ENCODE results near the gene ACSM4. TPM values are rescaled to one million over a fixed set of nuclear protein-coding genes. Genes with fewer than 3 reads are reported as not detected.
"Not testable (repeated sequence)": the region's sequence is repeated elsewhere in the genome, so short reads cannot be mapped to it uniquely, and the experiment has no call there.

The ACSM4 gene
- total and polyA plus RNA-seq, 2 experiments from 2014 or later = not detected

- no peak for DNase-seq (ENCODE audit: low spot score)
- no peak overlapping the region for H3K4me2 ChIP-seq
- TF ChIP-seq EZH2 (IDR thresholded peaks at IDR 0.05; ENCODE audit: borderline replicate concordance) (no peak), CTCF (IDR thresholded peaks at IDR 0.05; ENCODE audit: poor library complexity) (no peak), EZH2phosphoT487 (IDR thresholded peaks at IDR 0.05; ENCODE audit: low read depth, severe bottlenecking, unreplicated experiment) (no peak)
- H3K27me3 ChIP-seq = no peaks in the 10 kb centered on the region
- H3K9me3 ChIP-seq (ENCODE audit: low read depth) = no peaks in the 10 kb centered on the region
- no peaks in the 10 kb centered on the region for H4K20me1 ChIP-seq (ENCODE audit: insufficient read depth, poor library complexity, severe bottlenecking)
- no peaks in the 10 kb centered on the region for H3K36me3 ChIP-seq (replicated peaks; ENCODE audit: insufficient read depth, low read depth)
- no peaks in the 10 kb centered on the region for H3K4me1 ChIP-seq (ENCODE audit: insufficient read depth)
- no peaks in the 10 kb centered on the region for H3K79me2 ChIP-seq
- no peak overlapping the region for H3K4me3 ChIP-seq
- 92% methylated on average over 5 of the region's 5 CpGs for WGBS (ENCODE audit: low lambda C conversion rate, missing lambda C conversion rate)
- H3K9me2 ChIP-seq (replicated peaks; ENCODE audit: insufficient read depth) = no peaks in the 10 kb centered on the region
- no peak overlapping the region for H3K27ac ChIP-seq
- no peak overlapping the region for H2AFZ ChIP-seq
Measured at GRCh38 chr12:7322599-7322998, 18.7 kb downstream of the ACSM4 start.

GRCh38 chr12:7324176-7324575, 20.3 kb downstream of the ACSM4 start:
- H3K4me2 ChIP-seq = no peak overlapping the region
- no peaks in the 10 kb centered on the region for H4K20me1 ChIP-seq (ENCODE audit: insufficient read depth, poor library complexity, severe bottlenecking)
- H3K27ac ChIP-seq = no peak overlapping the region
- TF ChIP-seq EZH2 (IDR thresholded peaks at IDR 0.05; ENCODE audit: borderline replicate concordance) = no peak
- TF ChIP-seq CTCF (IDR thresholded peaks at IDR 0.05; ENCODE audit: poor library complexity) = no peak
- TF ChIP-seq EZH2phosphoT487 (IDR thresholded peaks at IDR 0.05; ENCODE audit: low read depth, severe bottlenecking, unreplicated experiment) = no peak
- no peak overlapping the region for H2AFZ ChIP-seq
- H3K79me2 ChIP-seq = no peaks in the 10 kb centered on the region
- no peak for DNase-seq (ENCODE audit: low spot score)
- WGBS (ENCODE audit: low lambda C conversion rate, missing lambda C conversion rate) = 81% methylated on average over 5 of the region's 5 CpGs
- no peaks in the 10 kb centered on the region for H3K9me3 ChIP-seq (ENCODE audit: low read depth)
- H3K36me3 ChIP-seq (replicated peaks; ENCODE audit: insufficient read depth, low read depth) = no peaks in the 10 kb centered on the region
- no peaks in the 10 kb centered on the region for H3K9me2 ChIP-seq (replicated peaks; ENCODE audit: insufficient read depth)
- H3K4me1 ChIP-seq (ENCODE audit: insufficient read depth) = no peaks in the 10 kb centered on the region
- H3K27me3 ChIP-seq = no peaks in the 10 kb centered on the region
- no peak overlapping the region for H3K4me3 ChIP-seq

- Histone ChIP-seq H3K4me3 (no peak overlapping the region), H4K20me1 (ENCODE audit: insufficient read depth, poor library complexity, severe bottlenecking) (no peaks in the 10 kb centered on the region), H3K27ac (no peak overlapping the region), H3K79me2 (no peaks in the 10 kb centered on the region), H3K36me3 (replicated peaks; ENCODE audit: insufficient read depth, low read depth) (no peaks in the 10 kb centered on the region), H3K9me3 (ENCODE audit: low read depth) (no peaks in the 10 kb centered on the region), H3K9me2 (replicated peaks; ENCODE audit: insufficient read depth) (no peaks in the 10 kb centered on the region), H3K4me2 (no peak overlapping the region), H3K4me1 (ENCODE audit: insufficient read depth) (no peaks in the 10 kb centered on the region), H3K27me3 (no peaks in the 10 kb centered on the region), H2AFZ (no peak overlapping the region)
- WGBS (ENCODE audit: low lambda C conversion rate, missing lambda C conversion rate) = 76% methylated on average over 7 of the region's 7 CpGs
- TF ChIP-seq CTCF (IDR thresholded peaks at IDR 0.05; ENCODE audit: poor library complexity) = no peak
- TF ChIP-seq EZH2phosphoT487 (IDR thresholded peaks at IDR 0.05; ENCODE audit: low read depth, severe bottlenecking, unreplicated experiment) = no peak
- no peak for TF ChIP-seq EZH2 (IDR thresholded peaks at IDR 0.05; ENCODE audit: borderline replicate concordance)
- no peak for DNase-seq (ENCODE audit: low spot score)
Measured at GRCh38 chr12:7327918-7328317, 24.0 kb downstream of the ACSM4 start.

- H3K4me3 ChIP-seq; H4K20me1 ChIP-seq (ENCODE audit: insufficient read depth, poor library complexity, severe bottlenecking); H3K27me3 ChIP-seq; H3K4me2 ChIP-seq; H3K9me3 ChIP-seq (ENCODE audit: low read depth); H3K4me1 ChIP-seq (ENCODE audit: insufficient read depth); H2AFZ ChIP-seq; DNase-seq (ENCODE audit: low spot score); H3K27ac ChIP-seq; H3K9me2 ChIP-seq (replicated peaks; ENCODE audit: insufficient read depth); H3K36me3 ChIP-seq (replicated peaks; ENCODE audit: insufficient read depth, low read depth); H3K79me2 ChIP-seq: not testable (repeated sequence)
- 86% methylated on average over 5 of the region's 5 CpGs for WGBS (ENCODE audit: low lambda C conversion rate, missing lambda C conversion rate)
Measured at GRCh38 chr12:7337790-7338189, 33.9 kb downstream of the ACSM4 start.

All from hepatocyte (in vitro differentiated cells).